ENCODE measurements around the gene NKX2-8.
A peak's percentile ranks its signal among the peaks of the same experiment; 100 is the strongest.
"Not testable (repeated sequence)": the region's sequence is repeated elsewhere in the genome, so short reads cannot be mapped to it uniquely, and the experiment has no call there.

The NKX2-8 gene

DNA sequence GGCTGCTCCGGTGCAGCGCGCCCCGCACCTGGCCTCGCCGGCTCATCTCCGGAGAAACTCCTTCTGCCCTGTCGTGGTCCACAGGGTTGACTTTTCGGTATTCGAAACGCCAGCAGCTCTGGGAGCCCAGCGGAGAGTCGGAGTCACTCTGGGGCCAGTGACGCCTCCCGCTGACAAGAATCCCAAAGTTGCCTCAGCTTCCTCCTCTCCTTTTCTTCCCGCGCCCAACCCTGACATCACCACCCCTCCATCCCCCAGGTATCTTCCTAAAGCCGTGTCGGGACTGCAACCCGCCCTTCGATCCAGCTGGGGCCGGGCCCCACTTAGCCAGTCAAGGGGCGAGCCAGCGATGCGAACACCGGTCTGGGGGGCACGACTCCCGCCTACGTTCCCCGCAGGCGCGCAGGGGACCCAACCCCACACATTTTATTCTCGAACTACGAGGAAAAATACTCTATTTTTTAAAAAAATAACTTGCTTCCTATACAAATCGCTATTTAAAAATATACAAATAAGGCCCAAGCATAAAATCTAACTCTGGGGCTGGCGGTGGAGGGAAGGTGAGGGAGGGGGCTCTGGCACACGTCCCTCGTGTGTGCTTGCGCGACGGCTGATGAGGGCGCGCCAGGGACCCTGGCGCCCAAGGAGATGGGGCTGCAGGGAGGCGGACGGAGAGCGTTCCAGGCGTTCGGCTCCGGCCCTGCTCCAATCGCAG lies 2.1 kb downstream of the NKX2-8 start:
- no peak for DNase-seq (ENCODE audit: low spot score)

DNA sequence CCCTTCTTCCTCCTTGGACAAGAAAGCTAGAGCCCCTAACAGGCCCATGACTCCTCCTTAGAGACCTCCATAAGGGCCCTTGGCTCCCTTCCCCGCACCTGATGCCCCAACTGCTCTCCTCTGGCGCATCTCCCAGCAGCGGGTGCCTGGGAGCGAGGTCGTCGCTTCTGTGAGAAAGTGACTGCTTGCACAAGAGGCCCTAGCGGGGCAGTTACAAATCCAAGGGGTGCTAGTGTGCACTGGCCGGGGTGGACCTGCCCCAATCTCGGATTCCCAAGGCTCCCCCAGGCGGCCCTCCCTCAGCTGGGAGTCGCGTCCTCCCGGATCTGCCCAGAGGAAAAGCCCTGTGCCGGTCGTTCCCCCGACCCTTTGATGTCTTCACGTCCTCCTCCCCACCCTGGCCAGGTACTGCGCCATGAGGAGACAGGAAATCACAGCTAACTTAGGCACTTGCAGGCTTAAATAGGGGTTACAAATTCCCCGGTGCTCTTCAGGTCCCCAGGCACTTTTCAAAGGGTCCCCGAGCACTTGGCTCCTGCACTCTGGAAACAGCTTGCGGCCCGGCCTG lies 2.8 kb downstream of the NKX2-8 start:
- DNase-seq (ENCODE audit: low spot score) = no peak

DNA sequence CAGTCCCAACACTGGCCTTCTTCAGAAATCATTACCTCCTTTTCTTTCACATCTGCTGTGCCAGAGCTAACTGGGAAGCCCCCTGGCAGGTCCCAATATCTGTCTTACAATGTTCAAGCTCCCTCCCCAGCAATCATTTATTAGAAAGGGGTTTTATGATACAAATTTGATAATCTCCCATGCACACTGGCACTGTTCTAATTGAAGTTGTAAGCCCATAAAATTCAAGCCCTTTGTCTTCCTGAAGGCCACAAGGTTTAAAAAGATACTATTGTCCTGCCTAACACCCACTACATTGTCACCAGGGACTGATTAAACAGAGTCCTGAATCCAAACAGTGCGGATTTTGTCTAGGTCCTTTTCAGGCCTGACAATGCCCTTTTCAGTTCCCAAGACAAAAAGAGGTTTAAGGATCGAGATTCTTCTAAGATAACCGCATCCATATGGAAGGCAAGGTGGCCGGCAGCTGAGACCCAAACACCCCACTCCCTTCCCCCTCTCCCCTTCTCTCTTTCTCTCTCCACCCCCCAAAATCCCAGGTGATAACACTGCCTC lies 3.3 kb downstream of the NKX2-8 start:
- DNase-seq (ENCODE audit: low spot score) = no peak

DNA sequence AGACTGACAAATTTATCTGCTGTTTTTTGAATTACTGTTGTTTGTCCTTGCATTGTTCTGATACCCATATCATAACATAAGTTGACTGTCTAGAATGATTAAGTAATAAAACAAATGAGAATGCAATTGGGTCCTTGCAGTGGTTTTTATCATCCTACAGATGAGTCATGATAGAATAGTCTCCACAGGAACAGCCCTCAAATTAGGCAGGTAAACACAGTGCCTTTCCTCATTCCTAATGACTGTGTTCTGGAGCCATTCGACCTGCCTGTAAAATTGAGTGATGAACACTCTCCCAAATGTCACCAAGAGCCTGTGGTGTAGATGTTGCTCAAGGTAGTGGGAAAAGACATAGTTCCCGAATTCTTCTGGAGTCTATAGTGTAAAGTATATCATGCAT lies 12.3 kb downstream of the NKX2-8 start:
- DNase-seq (ENCODE audit: low spot score) = no peak

DNA sequence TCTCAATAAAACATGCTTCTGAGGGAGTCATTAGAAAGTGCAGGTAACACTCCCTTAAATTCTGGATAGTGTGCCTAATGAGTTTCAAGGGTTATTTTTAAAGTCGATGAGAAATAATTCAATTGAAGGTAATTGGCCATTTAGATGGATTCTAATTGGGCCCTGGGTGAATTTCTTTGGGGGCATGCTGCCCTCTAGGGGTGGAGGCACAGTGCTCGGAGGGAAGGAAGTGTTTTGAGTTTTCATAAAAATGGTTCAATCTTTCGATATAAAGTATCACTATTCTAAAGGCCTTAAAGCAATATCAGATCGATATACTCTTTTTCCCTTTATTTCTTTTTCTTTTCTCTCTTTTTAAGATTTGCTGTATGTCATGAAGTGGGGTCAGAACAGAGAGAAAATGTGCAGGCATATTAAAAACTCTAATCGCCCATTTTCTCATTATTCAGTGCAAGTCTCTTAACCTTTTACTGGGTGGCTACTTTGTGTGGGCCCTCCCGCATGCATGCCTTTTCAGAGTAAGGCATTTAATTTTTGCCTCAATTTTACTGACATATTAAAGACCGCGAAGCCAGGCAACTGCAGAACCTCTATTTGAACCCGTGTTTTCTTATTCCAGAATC lies 25.5 kb downstream of the NKX2-8 start:
- DNase-seq (ENCODE audit: low spot score) = peak; percentile 42

DNA sequence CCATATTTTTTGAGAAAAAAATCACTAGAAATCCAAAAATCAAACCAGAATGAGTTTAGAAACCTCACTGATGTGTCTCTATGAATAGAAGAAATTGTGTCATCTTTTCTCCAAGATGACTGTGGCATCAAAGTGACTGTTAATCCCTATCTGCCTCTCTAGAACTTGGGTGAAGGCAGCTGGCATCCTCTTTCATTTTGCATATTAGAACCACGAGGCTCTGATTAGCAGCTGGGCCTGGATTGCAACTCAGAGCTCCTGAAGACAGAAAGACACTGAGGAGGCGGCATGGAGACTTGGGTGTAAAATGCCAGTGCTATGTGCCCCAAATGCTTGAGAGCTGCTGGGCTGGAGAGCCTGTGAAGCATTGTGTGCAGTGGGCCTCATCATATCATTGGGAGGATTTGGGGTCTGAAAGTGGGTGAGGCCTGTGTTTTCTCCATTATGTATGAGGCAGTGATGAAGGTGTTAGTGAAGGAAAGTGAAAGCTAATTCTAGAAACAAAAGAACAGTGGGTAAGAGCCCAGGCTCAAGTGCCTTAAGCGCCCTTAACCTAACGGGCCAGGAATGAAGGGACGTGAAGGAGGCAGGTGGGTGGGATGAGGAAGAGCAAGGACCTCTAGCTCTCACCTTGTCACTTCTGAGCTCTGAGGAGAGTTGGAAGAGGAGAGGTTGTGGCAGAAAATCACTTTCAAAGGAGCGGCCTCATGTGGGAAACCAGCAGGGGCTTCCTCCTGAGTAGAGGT lies 26.2 kb downstream of the NKX2-8 start:
- no peak for DNase-seq (ENCODE audit: low spot score)

DNA sequence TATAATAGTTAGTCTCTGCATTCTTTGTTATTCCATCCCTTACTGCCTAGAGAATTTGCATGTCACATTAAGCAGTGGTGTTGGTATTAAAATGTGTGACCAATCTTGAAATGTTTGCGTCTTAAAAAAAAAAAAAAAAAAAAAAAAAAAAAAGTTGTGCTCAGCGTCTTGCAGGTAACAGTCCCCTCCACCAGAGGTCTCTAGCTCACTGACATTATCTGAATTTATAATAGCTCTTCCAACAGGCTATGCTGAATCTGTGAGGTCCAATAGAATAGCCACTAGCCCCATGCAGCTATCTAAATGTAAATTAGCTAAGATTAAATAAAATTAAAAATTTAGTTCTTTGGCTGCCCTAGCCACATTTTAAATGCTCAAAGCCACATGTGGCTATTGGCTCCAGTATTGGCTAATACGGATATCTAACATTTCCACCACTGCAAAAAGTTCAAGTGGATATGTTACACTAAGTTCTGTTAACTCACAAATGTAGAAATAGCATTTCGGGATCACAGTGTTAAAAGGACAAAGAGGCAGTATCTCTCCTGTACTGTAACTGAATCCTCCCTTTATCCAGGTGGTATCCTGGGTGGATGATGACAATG lies 28.7 kb downstream of the NKX2-8 start:
- DNase-seq (ENCODE audit: low spot score) = peak; percentile 18

DNA sequence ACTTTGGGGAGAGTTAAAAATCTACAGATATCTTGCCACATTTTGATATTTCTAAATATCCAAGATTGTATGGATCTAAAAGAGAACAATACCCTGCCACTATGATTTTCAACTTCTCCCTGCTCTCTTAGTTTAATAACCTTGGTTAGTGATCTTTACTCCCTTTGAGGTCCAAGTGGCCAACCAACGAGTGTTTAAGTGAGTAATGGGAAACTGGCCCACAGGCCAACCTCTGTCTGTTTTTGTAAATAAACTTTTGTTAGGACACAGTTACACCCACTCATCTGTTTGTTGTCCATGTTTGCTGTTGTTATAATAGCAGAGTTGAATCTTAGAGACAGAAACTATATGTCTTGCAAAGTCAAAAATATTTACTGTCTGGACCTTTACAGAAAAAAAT lies 31.5 kb downstream of the NKX2-8 start:
- DNase-seq (ENCODE audit: low spot score) = no peak

DNA sequence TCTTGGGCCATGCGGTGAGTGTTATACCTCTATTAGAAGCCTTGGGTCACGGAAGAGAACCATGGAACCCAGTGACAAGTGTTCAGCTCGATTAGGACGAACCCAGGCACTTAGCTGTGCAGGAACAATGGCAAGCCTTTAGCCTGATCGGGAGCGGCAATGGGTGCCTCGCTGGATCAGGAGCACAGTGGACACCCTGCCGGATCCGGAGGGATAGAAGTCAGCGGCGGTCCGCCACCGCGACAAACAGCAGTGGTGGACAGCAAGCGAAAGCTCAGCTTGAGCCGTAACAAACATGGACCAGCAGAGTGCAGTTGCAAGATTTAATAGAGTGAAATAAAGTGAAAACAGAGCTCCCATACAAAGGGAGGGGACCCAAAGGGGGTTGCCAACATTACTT lies 38.1 kb downstream of the NKX2-8 start:
- DNase-seq (ENCODE audit: low spot score) = not testable (repeated sequence)

DNA sequence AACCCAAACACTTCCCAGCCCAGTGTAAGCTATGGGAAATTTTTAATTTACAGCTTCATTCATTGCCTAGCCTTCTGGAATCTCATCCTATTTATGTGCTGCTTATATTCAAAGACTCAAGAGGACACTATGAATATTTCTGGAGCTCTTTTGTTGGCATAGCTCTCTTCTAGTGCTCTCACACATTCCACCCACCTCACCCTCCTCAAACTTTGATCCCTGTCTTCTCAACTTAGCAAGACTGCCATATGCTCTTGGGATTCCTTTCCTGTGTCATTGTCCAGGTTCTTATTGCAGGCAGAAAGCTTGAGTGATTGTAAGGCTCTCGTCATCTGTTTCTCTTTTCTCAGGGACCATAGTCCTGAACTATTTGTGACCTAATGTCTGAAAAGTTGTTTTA lies 44.4 kb downstream of the NKX2-8 start:
- DNase-seq (ENCODE audit: low spot score) = no peak

Measured in hepatic stellate cell (primary cell).